HG02970 (cell line): ENCODE data around the gene FSTL1.

ENCODE experiments used
- ATAC-seq: cut with Tn5 transposase; IDR thresholded peaks from one replicate; pipeline ENCODE4 v1.9.1; 2021; ENCODE audit warnings: mild to moderate bottlenecking, moderate library complexity, moderate number of reproducible peaks; ENCODE audit not compliant: unreplicated experiment, low FRiP score

FSTL1 gene

GRCh38 chr3:120469440-120469839 lies 18.6 kb upstream of the FSTL1 start:
- no peak for ATAC-seq

- no peak for ATAC-seq
Measured at GRCh38 chr3:120468635-120469295, 18.0 kb upstream of the FSTL1 start.

GRCh38 chr3:120462409-120462959 lies 11.7 kb upstream of the FSTL1 start:
- ATAC-seq: no peak

- no peak for ATAC-seq
Measured at GRCh38 chr3:120461416-120461815, 10.6 kb upstream of the FSTL1 start.

DNA sequence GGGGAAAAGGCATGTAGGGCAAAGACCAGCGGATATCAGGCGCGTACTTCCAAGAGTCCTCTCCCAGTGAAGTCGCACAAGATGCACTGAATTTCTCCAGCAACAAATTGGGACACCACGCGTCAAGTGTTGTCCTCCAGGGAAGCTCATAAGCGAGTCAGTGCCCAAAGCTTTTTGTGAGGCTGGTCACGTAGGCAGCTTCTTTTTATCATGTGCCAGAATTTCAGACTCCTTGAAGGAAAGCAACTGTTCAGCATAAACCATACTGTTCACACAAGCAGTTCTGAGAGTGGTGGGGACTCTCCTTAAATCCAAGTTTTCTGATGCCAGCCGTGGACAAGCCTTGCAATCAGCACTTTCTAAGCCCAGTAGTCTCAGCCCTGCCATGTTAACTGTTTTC lies 10.1 kb upstream of the FSTL1 start:
- ATAC-seq: no peak

GRCh38 chr3:120460181-120460790 lies 9.5 kb upstream of the FSTL1 start:
- no peak for ATAC-seq

GRCh38 chr3:120459196-120459595 lies 8.4 kb upstream of the FSTL1 start:
- ATAC-seq: no peak

DNA sequence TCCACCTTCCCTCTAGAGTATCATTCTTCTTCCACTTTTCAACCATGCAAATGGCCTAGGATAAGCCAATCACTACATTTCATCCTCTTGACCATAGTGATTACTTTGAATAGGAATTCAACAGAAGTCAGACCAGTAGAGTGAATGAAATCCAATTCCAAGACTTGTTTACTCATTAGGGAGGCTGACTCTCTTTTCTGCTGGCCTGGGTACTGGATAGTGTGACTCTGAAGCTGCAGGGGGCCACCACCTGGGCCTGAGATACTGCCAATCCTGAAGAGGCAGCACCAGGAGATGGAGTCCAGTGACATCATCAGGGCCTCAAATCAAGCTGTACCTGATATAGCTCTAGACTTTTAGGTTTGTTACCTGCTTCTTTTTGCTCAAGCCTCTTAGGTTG lies 7.0 kb upstream of the FSTL1 start:
- no peak for ATAC-seq

DNA sequence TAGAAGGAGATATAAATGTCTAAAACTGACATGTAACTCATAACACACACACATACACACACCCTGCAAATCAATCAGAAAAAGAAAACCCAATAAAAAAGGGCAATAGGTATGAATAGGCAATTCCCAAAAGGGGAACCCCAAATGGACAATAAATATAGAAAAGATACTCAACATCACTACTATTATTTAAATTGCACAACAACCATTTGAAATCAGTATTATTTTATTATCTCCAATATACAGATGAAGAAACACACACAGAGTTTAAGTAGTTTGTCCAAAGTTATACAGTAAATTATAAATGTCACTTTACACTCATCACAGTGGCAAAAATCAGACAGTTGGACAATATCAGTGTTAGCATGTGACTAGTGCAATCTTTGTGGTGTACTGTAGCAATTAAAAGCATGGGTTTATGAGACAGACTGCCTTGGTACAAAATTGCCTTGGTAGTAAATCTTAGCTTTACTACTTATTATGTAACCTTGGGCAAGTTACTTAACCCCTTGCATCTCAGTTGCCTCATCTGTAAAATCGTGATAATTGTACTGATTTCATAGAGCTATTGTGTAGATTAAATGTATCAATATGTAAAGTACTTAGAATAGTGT lies 3.4 kb upstream of the FSTL1 start:
- no peak for ATAC-seq

GRCh38 chr3:120452816-120453215 lies 2.0 kb upstream of the FSTL1 start:
- ATAC-seq: no peak

DNA sequence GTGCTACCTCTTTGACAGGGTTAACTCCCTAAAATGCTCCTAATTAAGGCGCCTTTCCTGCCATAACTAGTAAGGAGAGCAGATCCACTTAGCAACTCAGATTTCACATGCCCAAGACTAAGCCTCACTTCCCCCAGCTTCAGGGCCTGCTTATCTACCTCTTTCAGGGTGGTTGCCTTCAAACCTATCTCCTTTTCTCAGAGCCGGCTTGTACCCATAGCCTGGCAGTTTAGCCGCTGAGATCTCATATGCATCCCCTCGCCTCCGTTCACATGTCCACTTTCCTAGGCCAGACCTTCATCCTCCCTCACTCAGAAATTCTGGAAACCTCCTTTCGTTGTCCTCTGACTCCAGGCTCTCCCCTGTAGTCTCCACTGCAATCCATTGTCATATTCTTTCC lies 1.0 kb upstream of the FSTL1 start:
- no peak for ATAC-seq

- ATAC-seq: no peak
Measured at GRCh38 chr3:120451272-120451761, 525 bp upstream of the FSTL1 start.

DNA sequence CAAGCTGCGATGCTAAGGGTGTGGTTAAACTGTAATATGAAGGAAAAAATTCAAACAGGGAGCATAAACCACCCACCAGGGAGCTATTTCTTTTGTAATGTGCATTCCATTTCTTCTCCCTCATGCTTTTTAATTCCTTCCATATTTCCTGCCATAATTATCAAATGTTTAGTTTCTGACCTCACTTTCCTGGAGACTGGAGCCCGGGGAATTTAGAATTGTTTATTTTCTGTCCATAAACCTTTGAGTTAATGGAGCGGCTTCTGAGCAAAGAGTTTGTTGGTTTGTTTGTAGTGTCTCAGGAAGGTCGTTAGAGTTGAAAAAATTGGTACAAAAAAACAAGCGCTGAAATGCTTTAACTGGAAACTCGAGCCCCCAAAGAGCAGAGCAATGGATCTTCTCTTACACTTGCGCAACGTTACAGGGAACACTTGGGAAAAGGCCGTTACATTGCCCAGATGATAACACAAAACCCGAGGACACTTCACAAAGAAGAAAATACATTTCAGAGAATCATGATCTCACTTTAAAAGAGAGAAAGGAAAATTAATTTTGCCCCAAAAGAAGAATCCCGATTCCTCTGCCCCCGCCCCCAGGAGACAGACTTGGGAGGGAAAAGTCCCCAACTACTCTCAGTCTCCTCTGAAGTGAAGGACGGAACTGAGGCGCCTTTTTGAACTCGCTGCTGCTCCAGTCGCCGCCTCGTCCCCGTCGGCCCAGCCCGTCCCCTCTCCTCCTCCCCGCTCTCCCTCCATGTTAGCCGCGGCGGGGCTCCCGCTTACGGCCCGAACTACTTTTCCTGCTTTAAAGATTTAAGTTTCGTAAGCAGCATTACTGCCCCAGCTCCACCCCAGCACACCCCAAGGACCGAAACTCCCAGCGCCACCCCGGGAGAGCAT lies 842 bp downstream of the FSTL1 start:
- ATAC-seq: no peak

- ATAC-seq: no peak
Measured at GRCh38 chr3:120449251-120449650, 1.5 kb downstream of the FSTL1 start.

- ATAC-seq: no peak
Measured at GRCh38 chr3:120448756-120449155, 2.0 kb downstream of the FSTL1 start.

DNA sequence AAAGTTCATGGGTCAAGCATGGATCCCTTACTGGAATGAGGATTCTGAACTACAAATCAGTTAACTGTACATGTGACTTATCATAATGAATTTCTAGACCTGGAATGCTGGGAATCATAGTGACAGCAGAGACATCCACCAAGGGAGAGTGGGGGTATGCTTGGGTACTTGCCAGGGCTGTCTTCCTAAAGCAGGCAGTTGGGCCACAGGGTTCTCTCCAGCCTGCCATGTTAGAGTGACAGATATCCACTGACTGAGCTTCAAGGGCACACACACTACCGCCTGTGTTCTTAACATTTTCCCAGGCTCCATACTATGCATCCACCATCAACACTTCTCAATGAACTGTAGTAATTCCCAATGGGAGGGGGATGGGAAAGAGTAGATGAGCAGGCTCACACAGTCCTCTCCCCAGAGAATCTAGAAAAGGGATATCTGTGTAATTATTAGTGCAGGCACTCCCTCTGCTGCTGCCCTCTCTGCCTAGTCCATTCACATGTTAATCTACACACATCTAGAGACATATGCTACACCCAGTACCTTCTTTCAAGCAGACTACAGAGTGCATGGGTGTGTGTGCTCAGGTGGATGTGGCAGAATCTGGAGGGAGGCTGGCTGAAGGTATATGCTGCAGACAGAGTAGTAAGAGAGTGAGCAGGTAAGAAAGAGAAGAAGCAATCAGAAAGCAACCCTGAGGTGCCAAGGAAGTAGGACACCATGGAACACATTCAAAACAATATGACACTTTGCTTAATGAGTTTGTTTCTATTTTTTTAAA lies 3.7 kb downstream of the FSTL1 start:
- ATAC-seq: no peak

- ATAC-seq: no peak
Measured at GRCh38 chr3:120445654-120446053, 5.1 kb downstream of the FSTL1 start.

DNA sequence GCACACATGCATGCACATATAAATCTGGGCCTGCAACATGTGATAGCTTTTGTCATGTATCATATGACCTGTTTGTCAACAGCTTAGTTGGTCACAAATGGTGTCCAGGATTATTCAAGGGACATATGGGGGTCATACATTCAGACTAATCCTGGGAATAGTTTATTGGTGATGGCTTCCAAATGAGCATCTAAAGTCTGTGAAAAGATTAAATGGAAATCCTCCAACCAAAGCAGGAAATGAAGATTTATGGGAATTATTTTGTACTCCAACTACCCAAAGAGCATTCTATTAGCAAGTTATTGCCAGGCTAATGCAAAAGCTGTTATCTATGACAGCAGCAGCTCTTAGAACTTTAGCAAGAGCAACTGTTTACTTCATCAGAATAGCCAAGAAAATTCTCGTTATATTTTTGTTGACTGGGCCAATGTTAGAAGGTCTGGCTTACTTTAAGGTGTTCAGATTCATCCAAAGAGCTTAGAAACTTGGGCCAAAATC lies 7.1 kb downstream of the FSTL1 start:
- ATAC-seq: no peak

DNA sequence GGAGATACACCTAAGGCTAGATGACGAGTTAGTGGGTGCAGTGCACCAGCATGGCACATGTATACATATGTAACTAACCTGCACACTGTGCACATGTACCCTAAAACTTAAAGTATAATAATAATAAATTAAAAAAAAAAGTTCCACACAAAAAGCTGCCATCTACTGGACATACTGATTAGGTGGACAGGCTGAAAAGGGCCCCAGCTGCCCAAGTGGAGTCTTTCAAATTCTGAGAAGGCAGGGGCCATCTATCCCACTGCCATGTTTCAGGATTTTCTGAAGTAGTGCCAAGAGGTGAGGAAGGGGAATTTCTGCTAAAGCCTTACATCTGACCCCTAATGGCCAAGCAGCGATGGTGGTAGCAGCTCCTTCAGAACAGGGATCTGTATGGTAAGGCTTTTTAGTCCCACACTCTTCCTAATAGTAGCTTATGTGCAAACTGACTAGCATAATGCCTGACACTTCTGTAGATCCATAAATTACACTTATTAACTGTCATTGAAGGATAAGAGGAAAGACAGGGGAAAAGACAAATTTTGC lies 7.7 kb downstream of the FSTL1 start:
- no peak for ATAC-seq
